ENCODE results near the gene SPON1. TPM values are rescaled to one million over a fixed set of nuclear protein-coding genes. Genes with fewer than 3 reads are reported as not detected.

SPON1 gene
- total and polyA plus RNA-seq, 9 donors = 11.9 to 112 (median 56.4) TPM

- H3K36me3 ChIP-seq = no peaks in the 10 kb centered on the region
- H3K9me3 ChIP-seq = no peaks in the 10 kb centered on the region
- no peaks in the 10 kb centered on the region for H3K4me1 ChIP-seq (ENCODE audit: insufficient read depth)
- no peak for DNase-seq
- no peak overlapping the region for H3K4me3 ChIP-seq
- intact Hi-C loops (cut with DNase I) = no loop called here
- no peak for TF ChIP-seq CTCF (IDR thresholded peaks at IDR 0.05)
- H3K27me3 ChIP-seq = no peaks in the 10 kb centered on the region
- no peak overlapping the region for H3K27ac ChIP-seq
Measured at GRCh38 chr11:14101388-14101787, 138.9 kb downstream of the SPON1 start.

- intact Hi-C loops (cut with DNase I) = no loop called here
Measured at GRCh38 chr11:14102766-14103165, 140.2 kb downstream of the SPON1 start.

GRCh38 chr11:14105446-14105845, 142.9 kb downstream of the SPON1 start:
- no peaks in the 10 kb centered on the region for H3K9me3 ChIP-seq
- H3K4me3 ChIP-seq = no peak overlapping the region
- no peaks in the 10 kb centered on the region for H3K27me3 ChIP-seq
- TF ChIP-seq CTCF (IDR thresholded peaks at IDR 0.05) = no peak
- TF ChIP-seq EP300 (IDR thresholded peaks at IDR 0.05) = no peak
- H3K4me1 ChIP-seq (ENCODE audit: insufficient read depth) = peaks cover 1% of the 10 kb centered on the region
- DNase-seq = no peak
- H3K27ac ChIP-seq = no peak overlapping the region
- 89 to 96% (median 94%) methylated on average over 1 of the region's 1 CpG for WGBS, 3 donors
- no peaks in the 10 kb centered on the region for H3K36me3 ChIP-seq
- intact Hi-C loops (cut with DNase I) = no loop called here

More at GRCh38 chr11:14102766-14103165, 140.2 kb downstream of the SPON1 start:
- no peak for DNase-seq
- H3K27me3 ChIP-seq = no peaks in the 10 kb centered on the region
- no peak overlapping the region for H3K4me3 ChIP-seq
- WGBS, 3 donors = 98 to 99% (median 99%) methylated on average over 4 of the region's 4 CpGs
- no peak overlapping the region for H3K27ac ChIP-seq
- TF ChIP-seq POLR2A (IDR thresholded peaks at IDR 0.05) (no peak), EP300 (IDR thresholded peaks at IDR 0.05) (no peak), CTCF (IDR thresholded peaks at IDR 0.05) (no peak)
- no peaks in the 10 kb centered on the region for H3K4me1 ChIP-seq (ENCODE audit: insufficient read depth)
- no peaks in the 10 kb centered on the region for H3K36me3 ChIP-seq
- H3K9me3 ChIP-seq = no peaks in the 10 kb centered on the region

- Histone ChIP-seq H3K4me3 (no peak overlapping the region), H3K27ac (no peak overlapping the region), H3K27me3 (no peaks in the 10 kb centered on the region), H3K9me3 (no peaks in the 10 kb centered on the region), H3K4me1 (ENCODE audit: insufficient read depth) (peaks cover 1% of the 10 kb centered on the region), H3K36me3 (no peaks in the 10 kb centered on the region)
- no peak for DNase-seq
- 59 to 81% (median 73%) methylated on average over 5 of the region's 5 CpGs for WGBS, 3 donors
- intact Hi-C loops (cut with DNase I) = no loop called here
- TF ChIP-seq POLR2A (IDR thresholded peaks at IDR 0.05) (no peak), EP300 (IDR thresholded peaks at IDR 0.05) (no peak), CTCF (IDR thresholded peaks at IDR 0.05) (no peak)
Measured at GRCh38 chr11:14106303-14107049, 144.0 kb downstream of the SPON1 start.

All from ovary (tissue), 9 donors.